Loucy (cell line): ENCODE measurements around the gene TSEN15.

Experiments used
- CTCF ChIP-seq: fragments of 200-600 bp; sonication (generic); conservative IDR thresholded peaks from 2 replicates; pipeline ENCODE4 v1.5.1; 2014; ENCODE audit warnings: mild to moderate bottlenecking, antibody characterized with exemption, low read length
- EZH2phosphoT487 ChIP-seq: fragments of 200-600 bp; IDR thresholded peaks from 2 replicates; pipeline ENCODE4 v1.6.1; 2018; ENCODE audit warnings: antibody characterized with exemption, mild to moderate bottlenecking, moderate library complexity, borderline replicate concordance

- no peak for TF ChIP-seq CTCF
- TF ChIP-seq EZH2phosphoT487, result no peak
Observed at GRCh38 chr1:184032306-184032929, 19.1 kb upstream of the TSEN15 start.
